BLaER1 treated with 17β-estradiol and CSF1 and Interleukin-3, amounts not matched to agents 10 nM and 100 nM (cell line): ENCODE data around the gene MPG.
A peak's percentile ranks its signal among the peaks of the same experiment; 100 is the strongest.

Experiments used
- H3K27ac ChIP-seq, 11 experiments: shearing (Covaris generic); formaldehyde crosslinking; 2 replicates each; pipeline ENCODE4 v1.8.1; 2022
- H3K27me3 ChIP-seq, 11 experiments: shearing (Covaris generic); formaldehyde crosslinking; 2 replicates each; pipeline ENCODE4 v1.8.1; 2022
- H3K36me3 ChIP-seq, 11 experiments: shearing (Covaris generic); formaldehyde crosslinking; 2 replicates each; pipeline ENCODE4 v1.8.1; 2022
- H3K4me1 ChIP-seq, 10 experiments: shearing (Covaris generic); formaldehyde crosslinking; 2 replicates each; pipeline ENCODE4 v1.8.1; 2022
- H3K4me2 ChIP-seq, 11 experiments: shearing (Covaris generic); formaldehyde crosslinking; 2 replicates each; pipeline ENCODE4 v1.8.1; 2022
- H3K4me3 ChIP-seq, 10 experiments: shearing (Covaris generic); formaldehyde crosslinking; 2 replicates each; pipeline ENCODE4 v1.8.1; 2022
- H3K9ac ChIP-seq, 11 experiments: shearing (Covaris generic); formaldehyde crosslinking; 2 replicates each; pipeline ENCODE4 v1.8.1; 2022
- H3K9me3 ChIP-seq, 11 experiments: shearing (Covaris generic); formaldehyde crosslinking; replicated peaks in 1 of 11; 2 replicates each; pipeline ENCODE4 v1.8.1; 2022
- H4K20me1 ChIP-seq, 11 experiments: shearing (Covaris generic); formaldehyde crosslinking; 2 replicates each; pipeline ENCODE4 v1.8.1; 2022
- Cebpa-rat ChIP-seq, 11 experiments: shearing (Covaris generic); IDR thresholded peaks; 2 replicates each; pipeline ENCODE4 v1.8.1; 2022

The MPG gene

DNA sequence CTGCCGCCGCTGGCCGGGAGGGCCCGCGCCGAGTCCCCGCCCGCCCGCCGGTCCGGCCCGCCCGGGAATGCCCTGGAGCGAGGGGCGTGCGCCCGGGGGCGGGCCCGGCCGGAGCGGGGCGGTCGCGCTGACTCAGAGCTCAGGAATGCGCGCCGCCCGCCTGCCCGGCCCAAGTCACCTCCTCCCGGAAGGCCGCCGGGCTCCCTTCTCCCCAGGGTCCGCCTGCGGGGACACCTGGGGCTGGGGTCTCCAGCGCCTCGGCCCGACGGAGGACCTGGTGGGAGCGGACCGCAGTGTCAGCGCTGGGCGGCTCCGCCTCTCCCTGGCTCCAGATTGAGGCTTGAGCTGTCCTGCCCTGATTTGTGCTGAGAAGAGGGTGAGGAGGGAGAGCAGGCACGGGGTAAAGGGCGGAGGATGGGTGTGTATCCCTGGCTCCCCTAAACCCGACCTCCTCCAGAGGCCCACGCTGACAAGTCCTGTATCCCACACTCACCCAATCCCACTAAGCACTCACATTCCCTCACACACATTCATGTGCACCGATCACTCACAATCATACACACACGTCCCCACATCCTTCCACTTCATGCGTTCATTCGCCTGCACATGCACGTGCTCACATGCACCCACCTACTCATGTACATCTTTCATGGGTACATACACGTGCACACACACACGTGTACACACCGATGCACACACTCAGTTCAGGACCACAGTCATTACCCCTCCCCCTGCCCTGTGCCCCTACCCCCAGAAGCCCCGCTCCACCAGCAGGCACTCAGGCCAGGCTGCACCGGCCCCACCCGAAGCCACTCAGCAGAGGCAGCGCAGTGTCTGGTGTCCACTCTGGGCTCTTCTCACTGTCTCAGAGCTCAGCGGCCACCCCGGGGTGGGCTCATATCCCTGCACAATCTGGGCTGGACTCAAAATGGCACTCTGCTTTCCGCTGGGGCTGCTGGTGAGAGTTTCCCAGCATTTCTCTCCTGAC lies 5.2 kb upstream of the MPG start, which contains the start of gene RHBDF1:
Gene RHBDF1 (minus strand): TSS at position 71 of the 988 bp plus-strand sequence. CDS start 7,616 bp downstream, outside the sequence.
- no peak for TF ChIP-seq Cebpa-rat (IDR thresholded peaks at IDR 0.05)
- no peaks in the 10 kb centered on the region for H3K36me3 ChIP-seq
- H3K9ac ChIP-seq, result peak within 1 kb of the TSS; percentile 67 to 79 (median 76)
- peak within 1 kb of the TSS; percentile 51 to 77 (median 64) for H3K4me3 ChIP-seq
- peaks cover 0 to 40% (median 15%) of the 10 kb centered on the region in 11 experiments; a peak in 13 of 22 replicates for H4K20me1 ChIP-seq
- peak within 1 kb of the TSS; percentile 96 to 100 (median 99) for H3K4me2 ChIP-seq
- H3K4me1 ChIP-seq, result peaks cover 49 to 96% (median 85%) of the 10 kb centered on the region in 10 experiments
- no peaks in the 10 kb centered on the region for H3K9me3 ChIP-seq
- peaks cover 18 to 56% (median 47%) of the 10 kb centered on the region in 11 experiments for H3K27me3 ChIP-seq
- H3K27ac ChIP-seq, result peak within 1 kb of the TSS; percentile 35 to 99 (median 64); a peak in 21 of 22 replicates

GRCh38 chr16:74051-74746 lies 3.8 kb upstream of the MPG start:
- peaks cover 51 to 89% (median 80%) of the 10 kb centered on the region in 10 experiments for H3K4me1 ChIP-seq
- no peak overlapping the region for H3K4me3 ChIP-seq
- peaks cover 18 to 54% (median 47%) of the 10 kb centered on the region in 11 experiments for H3K27me3 ChIP-seq
- no peaks in the 10 kb centered on the region for H3K9me3 ChIP-seq
- peaks cover 0 to 30% (median 14%) of the 10 kb centered on the region in 11 experiments; a peak in 13 of 22 replicates for H4K20me1 ChIP-seq
- H3K36me3 ChIP-seq, result peaks cover 0 to 3% (median under 1%) of the 10 kb centered on the region in 11 experiments; a peak in 10 of 22 replicates
- peak overlapping the region; percentile 96 to 100 (median 99); a peak in 20 of 22 replicates for H3K4me2 ChIP-seq
- H3K27ac ChIP-seq, result peak overlapping the region in 8 of 11 experiments; percentile 36 to 99 (median 46); a peak in 15 of 22 replicates
- no peak for TF ChIP-seq Cebpa-rat (IDR thresholded peaks at IDR 0.05)
- peak overlapping the region in 6 of 11 experiments; percentile 11 to 73 (median 22); a peak in 8 of 22 replicates for H3K9ac ChIP-seq

DNA sequence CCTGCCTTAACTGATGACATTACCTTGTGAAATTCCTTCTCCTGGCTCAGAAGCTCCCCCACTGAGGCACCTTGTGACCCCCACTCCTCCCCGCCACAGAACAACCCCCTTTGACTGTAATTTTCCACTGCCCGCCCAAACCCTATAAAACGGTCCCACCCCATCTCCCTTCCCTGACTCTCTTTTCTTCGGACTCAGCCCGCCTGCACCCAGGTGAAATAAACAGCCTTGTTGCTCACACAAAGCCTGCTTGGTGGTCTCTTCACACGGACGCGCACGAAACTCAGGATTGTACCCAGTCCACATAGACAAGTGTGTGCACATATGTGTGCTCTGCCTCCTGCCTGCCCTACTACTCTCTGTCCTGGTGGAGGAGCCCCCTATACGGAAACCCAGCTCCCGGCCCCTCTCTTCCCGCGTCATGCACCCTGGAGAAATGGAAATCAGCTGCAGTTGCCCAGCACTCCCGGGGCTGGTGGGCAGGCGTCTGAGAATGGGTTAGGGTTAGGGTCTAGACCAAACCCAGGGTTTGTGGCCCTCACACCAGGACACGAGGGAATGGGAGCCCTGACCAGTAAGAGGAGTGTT lies 3.2 kb upstream of the MPG start:
- peak overlapping the region in 9 of 11 experiments; percentile 95 to 99 (median 97); a peak in 17 of 22 replicates for H3K27ac ChIP-seq
- peak overlapping the region in 9 of 11 experiments; percentile 93 to 100 (median 98); a peak in 17 of 22 replicates for H3K9ac ChIP-seq
- peak overlapping the region in 2 of 10 experiments; percentile 80 to 93; a peak in 2 of 20 replicates for H3K4me3 ChIP-seq
- H3K4me1 ChIP-seq, result peaks cover 57 to 89% (median 80%) of the 10 kb centered on the region in 10 experiments
- peaks cover 5 to 10% (median 7%) of the 10 kb centered on the region in 11 experiments for H3K36me3 ChIP-seq
- H3K27me3 ChIP-seq, result peaks cover 18 to 47% (median 44%) of the 10 kb centered on the region in 11 experiments
- peak overlapping the region; percentile 96 to 100 (median 99) for H3K4me2 ChIP-seq
- no peak for TF ChIP-seq Cebpa-rat (IDR thresholded peaks at IDR 0.05)
- peaks cover 0 to 30% (median 14%) of the 10 kb centered on the region in 11 experiments; a peak in 13 of 22 replicates for H4K20me1 ChIP-seq
- no peaks in the 10 kb centered on the region for H3K9me3 ChIP-seq

DNA sequence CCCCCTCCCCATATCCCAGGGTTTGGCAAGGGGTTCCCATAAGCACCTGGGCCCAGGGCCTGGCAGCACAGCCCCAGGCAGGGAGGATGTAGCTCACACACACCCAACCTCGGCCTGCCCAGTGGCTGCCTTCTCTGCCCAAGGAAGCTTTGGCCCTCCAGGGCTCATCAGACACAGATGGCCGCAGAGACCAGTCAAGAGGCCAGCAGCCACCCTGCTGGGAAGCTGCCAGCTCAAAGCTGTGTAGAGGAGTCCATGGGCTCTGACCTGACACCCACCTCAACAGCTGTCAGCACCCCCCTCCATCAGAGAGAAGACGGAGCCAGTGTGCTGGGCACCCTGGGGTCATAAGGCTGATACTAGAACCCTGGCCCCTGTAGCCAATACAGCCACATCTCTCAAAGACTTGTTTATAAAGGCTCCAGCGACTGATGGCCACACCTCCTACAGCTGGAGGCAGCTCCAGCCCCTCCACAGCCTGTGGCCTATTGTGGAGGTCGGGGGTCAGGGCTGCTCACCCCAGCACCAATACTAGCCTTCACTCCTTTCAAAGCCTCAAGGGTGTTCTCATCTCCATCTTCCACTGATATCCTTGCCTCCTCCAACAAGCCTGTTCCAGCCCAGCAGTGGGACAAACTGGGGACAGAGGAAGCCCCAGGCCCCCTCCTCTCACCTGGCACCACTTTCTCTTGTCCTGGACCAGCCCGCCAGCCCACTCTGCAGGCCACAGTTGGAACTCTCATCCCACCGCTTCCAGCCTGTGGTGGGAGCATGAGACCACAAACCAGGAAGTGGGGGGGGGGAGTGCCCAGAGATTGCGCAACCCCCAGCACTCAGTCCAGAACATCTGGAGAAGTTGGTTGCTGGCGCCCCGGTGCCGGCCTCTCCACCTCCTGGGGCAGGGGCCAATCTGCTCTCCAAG lies 2.2 kb upstream of the MPG start:
- Histone ChIP-seq H3K27ac (peak overlapping the region; percentile 93 to 99 (median 96); a peak in 21 of 22 replicates), H3K4me2 (peak overlapping the region; percentile 96 to 100 (median 99)), H3K4me1 (peaks cover 59 to 90% (median 85%) of the 10 kb centered on the region in 10 experiments)

DNA sequence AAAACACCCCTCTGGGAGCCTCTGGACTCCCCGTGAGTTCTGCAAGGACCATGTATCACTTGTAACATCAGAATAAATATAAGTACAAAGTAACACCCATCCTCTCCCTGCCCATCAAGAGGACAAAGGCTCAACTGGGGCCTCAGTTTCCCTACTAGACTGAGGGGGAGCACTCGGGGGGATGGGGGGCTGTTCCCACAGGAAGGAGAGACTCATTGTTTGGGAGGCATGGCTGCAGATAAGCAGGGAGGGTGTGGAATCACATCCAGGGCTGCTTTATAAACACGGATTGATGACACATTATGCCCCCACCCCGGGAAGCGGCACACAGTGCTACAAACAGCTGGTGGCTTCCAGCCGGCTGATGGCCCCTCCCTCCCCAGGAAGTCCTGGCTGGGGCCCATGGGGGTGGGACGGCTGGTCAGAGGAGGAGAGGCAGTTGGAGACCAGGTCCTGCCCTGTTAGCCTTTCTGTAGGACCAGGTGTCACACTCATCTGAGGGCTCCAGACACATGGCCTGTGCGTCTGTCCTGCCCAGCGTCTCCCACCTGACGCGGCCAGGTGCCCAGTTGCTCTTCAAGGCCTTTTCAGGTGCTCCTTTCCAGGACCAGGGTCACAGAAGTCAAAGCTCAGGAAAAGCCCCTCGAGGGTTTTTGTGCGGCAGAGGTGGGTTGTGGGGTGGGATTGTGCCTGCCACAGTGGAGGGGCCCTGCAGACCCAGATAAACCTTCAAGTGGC lies 1.3 kb upstream of the MPG start:
- H3K9me3 ChIP-seq, result no peaks in the 10 kb centered on the region
- H3K27me3 ChIP-seq, result peaks cover 4 to 29% (median 25%) of the 10 kb centered on the region in 11 experiments
- H3K4me1 ChIP-seq, result peaks cover 59 to 89% (median 84%) of the 10 kb centered on the region in 10 experiments
- peak overlapping the region; percentile 93 to 99 (median 96) for H3K27ac ChIP-seq
- H3K4me2 ChIP-seq, result peak overlapping the region; percentile 96 to 100 (median 99)
- H3K36me3 ChIP-seq, result peaks cover 19 to 28% (median 22%) of the 10 kb centered on the region in 11 experiments
- peak overlapping the region; percentile 80 to 100 (median 93) for H3K4me3 ChIP-seq
- peaks cover 0 to 16% (median 1%) of the 10 kb centered on the region in 11 experiments; a peak in 4 of 22 replicates for H4K20me1 ChIP-seq
- TF ChIP-seq Cebpa-rat (IDR thresholded peaks at IDR 0.05), result peak in 1 of 11 experiments; percentile 56; a peak in 4 of 22 replicates
- H3K9ac ChIP-seq, result peak overlapping the region; percentile 93 to 100 (median 98)

More for the DNA sequence above, 2.2 kb upstream of the MPG start:
- H3K9ac ChIP-seq, result peak overlapping the region; percentile 93 to 100 (median 98); a peak in 20 of 22 replicates
- peaks cover 0 to 24% (median 6%) of the 10 kb centered on the region in 11 experiments; a peak in 11 of 22 replicates for H4K20me1 ChIP-seq
- peaks cover 12 to 37% (median 34%) of the 10 kb centered on the region in 11 experiments for H3K27me3 ChIP-seq
- peak; percentile 97 to 100 (median 100) for TF ChIP-seq Cebpa-rat (IDR thresholded peaks at IDR 0.05)
- no peaks in the 10 kb centered on the region for H3K9me3 ChIP-seq
- peaks cover 15 to 20% (median 17%) of the 10 kb centered on the region in 11 experiments for H3K36me3 ChIP-seq
- H3K4me3 ChIP-seq, result peak overlapping the region; percentile 80 to 100 (median 93); a peak in 16 of 20 replicates

GRCh38 chr16:77273-77806 lies 685 bp upstream of the MPG start:
- peak overlapping the region; percentile 93 to 100 (median 98) for H3K9ac ChIP-seq
- no peaks in the 10 kb centered on the region for H3K9me3 ChIP-seq
- H3K27ac ChIP-seq, result peak overlapping the region; percentile 93 to 99 (median 96)
- H3K36me3 ChIP-seq, result peaks cover 20 to 34% (median 24%) of the 10 kb centered on the region in 11 experiments
- H3K27me3 ChIP-seq, result peaks cover 0 to 22% (median 20%) of the 10 kb centered on the region in 11 experiments; a peak in 18 of 22 replicates
- H4K20me1 ChIP-seq, result peaks cover 0 to 21% (median 0%) of the 10 kb centered on the region in 11 experiments; a peak in 5 of 22 replicates
- H3K4me2 ChIP-seq, result peak overlapping the region; percentile 96 to 100 (median 99)
- no peak for TF ChIP-seq Cebpa-rat (IDR thresholded peaks at IDR 0.05)
- H3K4me3 ChIP-seq, result peak overlapping the region; percentile 80 to 100 (median 93)
- peaks cover 62 to 91% (median 87%) of the 10 kb centered on the region in 10 experiments for H3K4me1 ChIP-seq
